Vagina (tissue), 2 donors: Measurements from ENCODE around the gene PRKCQ.

Experiments
- POLR2A ChIP-seq, 2 donors: fragments of 450-650 bp; IDR thresholded peaks; one replicate each; pipeline ENCODE4 v1.6.1; 2017; ENCODE audit warnings: antibody characterized with exemption in 2 of 2, mild to moderate bottlenecking in 2 of 2, moderate library complexity in 2 of 2
- POLR2AphosphoS5 ChIP-seq, 2 donors: sonication (generic); formaldehyde crosslinking; IDR thresholded peaks; one replicate each; pipeline ENCODE4 v1.9.0; 2017; ENCODE audit warnings: antibody characterized with exemption in 2 of 2, mild to moderate bottlenecking in 2 of 2, low read depth in 1 of 2; ENCODE audit not compliant: insufficient read depth in 1 of 2
- TF ChIP-seq, protein P1 (sequence below), 3 experiments: fragments of 450-650 bp in 2 of 3; fragments of 200-600 bp in 1 of 3; sonication (generic) in 1 of 3; IDR thresholded peaks; one replicate each; pipeline ENCODE4 v1.5.1; 2017 to 2019; ENCODE audit warnings: antibody characterized with exemption in 3 of 3, mild to moderate bottlenecking in 2 of 3, moderate library complexity in 2 of 3

DNA sequence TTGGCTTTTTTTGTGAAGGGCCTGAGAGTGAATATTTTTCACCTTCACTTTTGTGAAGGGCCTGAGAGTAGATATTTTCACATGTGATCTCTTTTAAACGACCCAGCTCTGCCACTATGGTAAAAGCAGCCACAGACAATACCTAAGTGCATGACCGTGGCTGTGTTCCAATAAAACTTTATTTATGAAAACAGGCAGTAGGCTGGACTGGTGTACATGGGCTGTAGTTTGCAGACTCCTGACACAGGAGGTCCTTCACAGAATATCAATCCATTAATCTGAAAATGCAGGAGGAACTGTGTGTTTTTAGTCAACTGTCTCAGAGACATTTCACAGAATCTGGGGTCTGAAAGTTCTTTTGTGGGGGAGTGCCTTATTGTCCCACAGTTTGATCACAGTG is 186.9 kb downstream of the PRKCQ start:
- TF ChIP-seq POLR2AphosphoS5 (IDR thresholded peaks at IDR 0.05; ENCODE audit: insufficient read depth in 1 of 2, low read depth in 1 of 2) (no peak), POLR2A (IDR thresholded peaks at IDR 0.05) (no peak)
- TF ChIP-seq, protein P1, sequence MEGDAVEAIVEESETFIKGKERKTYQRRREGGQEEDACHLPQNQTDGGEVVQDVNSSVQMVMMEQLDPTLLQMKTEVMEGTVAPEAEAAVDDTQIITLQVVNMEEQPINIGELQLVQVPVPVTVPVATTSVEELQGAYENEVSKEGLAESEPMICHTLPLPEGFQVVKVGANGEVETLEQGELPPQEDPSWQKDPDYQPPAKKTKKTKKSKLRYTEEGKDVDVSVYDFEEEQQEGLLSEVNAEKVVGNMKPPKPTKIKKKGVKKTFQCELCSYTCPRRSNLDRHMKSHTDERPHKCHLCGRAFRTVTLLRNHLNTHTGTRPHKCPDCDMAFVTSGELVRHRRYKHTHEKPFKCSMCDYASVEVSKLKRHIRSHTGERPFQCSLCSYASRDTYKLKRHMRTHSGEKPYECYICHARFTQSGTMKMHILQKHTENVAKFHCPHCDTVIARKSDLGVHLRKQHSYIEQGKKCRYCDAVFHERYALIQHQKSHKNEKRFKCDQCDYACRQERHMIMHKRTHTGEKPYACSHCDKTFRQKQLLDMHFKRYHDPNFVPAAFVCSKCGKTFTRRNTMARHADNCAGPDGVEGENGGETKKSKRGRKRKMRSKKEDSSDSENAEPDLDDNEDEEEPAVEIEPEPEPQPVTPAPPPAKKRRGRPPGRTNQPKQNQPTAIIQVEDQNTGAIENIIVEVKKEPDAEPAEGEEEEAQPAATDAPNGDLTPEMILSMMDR (IDR thresholded peaks at IDR 0.05), result no peak
